COLO829 (cell line): ENCODE results near the gene ADAMTS10.
"Not testable (repeated sequence)": the region's sequence is repeated elsewhere in the genome, so short reads cannot be mapped to it uniquely, and the experiment has no call there.

Source experiments
- DNase-seq: peaks from one replicate; pipeline ENCODE4 v3.0.0; 2012; ENCODE audit warnings: low spot score

The ADAMTS10 gene

GRCh38 chr19:8592231-8593009 is 18.1 kb downstream of the ADAMTS10 start:
- peak; percentile 54 for DNase-seq

- no peak for DNase-seq
Measured at GRCh38 chr19:8589177-8589714, 21.3 kb downstream of the ADAMTS10 start.

- DNase-seq: peak; percentile 50
Measured at GRCh38 chr19:8585894-8586750, 24.4 kb downstream of the ADAMTS10 start.

- no peak for DNase-seq
Measured at GRCh38 chr19:8584965-8585893, 25.3 kb downstream of the ADAMTS10 start.

- peak; percentile 60 for DNase-seq
Measured at GRCh38 chr19:8580710-8581281, 29.7 kb downstream of the ADAMTS10 start.

GRCh38 chr19:8578642-8579265 is 31.8 kb downstream of the ADAMTS10 start:
- peak; percentile 63 for DNase-seq

- no peak for DNase-seq
Measured at GRCh38 chr19:8577741-8578140, 32.8 kb downstream of the ADAMTS10 start.

GRCh38 chr19:8577247-8577646 is 33.3 kb downstream of the ADAMTS10 start, which contains the start of gene MYO1F:
MYO1F (minus strand) TSS chr19:8577442; CDS start chr19:8577309, 133 bp downstream.
- DNase-seq: no peak

GRCh38 chr19:8576273-8576993 is 34.1 kb downstream of the ADAMTS10 start:
- DNase-seq: no peak

GRCh38 chr19:8575467-8575997 is 35.0 kb downstream of the ADAMTS10 start:
- DNase-seq: no peak

GRCh38 chr19:8574619-8574922 is 35.9 kb downstream of the ADAMTS10 start:
- DNase-seq: not testable (repeated sequence)

- DNase-seq: no peak
Measured at GRCh38 chr19:8573316-8573715, 37.2 kb downstream of the ADAMTS10 start.

GRCh38 chr19:8571006-8571411 is 39.5 kb downstream of the ADAMTS10 start:
- DNase-seq: no peak

- peak; percentile 62 for DNase-seq
Measured at GRCh38 chr19:8569066-8569771, 41.3 kb downstream of the ADAMTS10 start.

GRCh38 chr19:8567522-8568172 is 42.9 kb downstream of the ADAMTS10 start:
- DNase-seq: no peak

GRCh38 chr19:8566855-8567254 is 43.7 kb downstream of the ADAMTS10 start:
- DNase-seq: no peak

GRCh38 chr19:8564866-8565265 is 45.6 kb downstream of the ADAMTS10 start:
- not testable (repeated sequence) for DNase-seq

GRCh38 chr19:8561075-8561764 is 49.3 kb downstream of the ADAMTS10 start:
- DNase-seq: no peak
